ENCODE measurements around the gene DSEL.

The DSEL gene

GRCh38 chr18:67483237-67483636, 33.3 kb downstream of the DSEL start:
- H3K27ac Mint-ChIP-seq: no peak overlapping the region
- H3K27me3 Mint-ChIP-seq: peaks cover 0 to 7% of the 10 kb centered on the region in 2 donors

DNA sequence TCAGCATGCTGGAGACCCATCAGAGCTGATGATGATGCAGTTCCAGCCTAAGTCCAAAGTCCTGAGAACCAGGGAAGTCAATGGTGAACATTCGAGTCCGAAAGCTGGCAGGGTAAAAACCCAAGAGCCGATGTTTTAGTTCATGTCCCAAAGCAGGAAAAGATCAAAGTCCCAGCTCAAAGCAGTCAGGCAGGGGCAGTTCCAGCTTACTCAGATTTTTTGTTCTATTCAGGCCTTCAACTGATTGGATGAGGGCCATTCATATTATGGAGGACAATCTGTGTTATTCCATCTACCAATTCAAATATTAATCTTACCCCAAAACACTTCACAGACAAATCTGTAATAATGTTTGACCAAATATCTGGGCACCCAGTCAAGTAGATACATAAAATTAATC, 38.3 kb downstream of the DSEL start:
- DNase-seq (no peak), ATAC-seq (replicated peaks) (no peak)
- H3K27ac Mint-ChIP-seq: no peak overlapping the region
- no peak overlapping the region for H3K4me3 Mint-ChIP-seq
- no peaks in the 10 kb centered on the region for H3K36me3 Mint-ChIP-seq (ENCODE audit: insufficient read depth)
- no peaks in the 10 kb centered on the region for H3K27me3 Mint-ChIP-seq
- no peaks in the 10 kb centered on the region for H3K4me1 Mint-ChIP-seq (ENCODE audit: low read depth in 2 of 2)
- no peaks in the 10 kb centered on the region for H3K9me3 Mint-ChIP-seq

More at GRCh38 chr18:67483237-67483636, 33.3 kb downstream of the DSEL start:
- DNase-seq (no peak), ATAC-seq (replicated peaks) (no peak)
- Mint-ChIP-seq H3K4me3 (no peak overlapping the region), H3K4me1 (ENCODE audit: low read depth in 2 of 2) (no peaks in the 10 kb centered on the region), H3K36me3 (ENCODE audit: insufficient read depth) (no peaks in the 10 kb centered on the region), H3K9me3 (no peaks in the 10 kb centered on the region)

- Mint-ChIP-seq H3K27me3 (no peaks in the 10 kb centered on the region), H3K36me3 (ENCODE audit: insufficient read depth) (no peaks in the 10 kb centered on the region), H3K9me3 (no peaks in the 10 kb centered on the region), H3K27ac (no peak overlapping the region), H3K4me3 (no peak overlapping the region), H3K4me1 (ENCODE audit: low read depth in 2 of 2) (no peaks in the 10 kb centered on the region)
- DNase-seq: no peak
- no peak for ATAC-seq (replicated peaks)
Observed at GRCh38 chr18:67477522-67477921, 39.0 kb downstream of the DSEL start.

DNA sequence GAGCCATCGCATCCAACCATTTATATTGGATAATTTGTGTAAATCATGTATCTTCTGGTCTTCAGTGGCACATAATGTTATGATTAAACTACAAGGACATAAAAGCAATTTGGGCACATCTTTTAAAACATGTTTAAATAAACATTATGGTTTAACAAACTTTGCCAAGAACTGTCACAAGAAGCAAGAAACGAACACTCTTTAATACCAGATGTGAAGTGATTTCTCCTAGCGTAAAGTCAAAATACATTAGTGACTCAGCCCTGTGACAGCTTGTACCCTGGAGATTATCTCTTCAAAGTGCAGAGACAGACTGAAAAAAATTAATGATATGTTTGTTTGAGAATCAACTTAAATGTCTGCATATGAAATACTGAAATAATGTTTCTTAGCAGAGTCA, 39.9 kb downstream of the DSEL start:
- no peak for DNase-seq
- no peaks in the 10 kb centered on the region for H3K27me3 Mint-ChIP-seq
- no peaks in the 10 kb centered on the region for H3K9me3 Mint-ChIP-seq
- ATAC-seq (replicated peaks): no peak
- no peaks in the 10 kb centered on the region for H3K4me1 Mint-ChIP-seq (ENCODE audit: low read depth in 2 of 2)
- H3K4me3 Mint-ChIP-seq: no peak overlapping the region
- H3K36me3 Mint-ChIP-seq (ENCODE audit: insufficient read depth): no peaks in the 10 kb centered on the region
- no peak overlapping the region for H3K27ac Mint-ChIP-seq

DNA sequence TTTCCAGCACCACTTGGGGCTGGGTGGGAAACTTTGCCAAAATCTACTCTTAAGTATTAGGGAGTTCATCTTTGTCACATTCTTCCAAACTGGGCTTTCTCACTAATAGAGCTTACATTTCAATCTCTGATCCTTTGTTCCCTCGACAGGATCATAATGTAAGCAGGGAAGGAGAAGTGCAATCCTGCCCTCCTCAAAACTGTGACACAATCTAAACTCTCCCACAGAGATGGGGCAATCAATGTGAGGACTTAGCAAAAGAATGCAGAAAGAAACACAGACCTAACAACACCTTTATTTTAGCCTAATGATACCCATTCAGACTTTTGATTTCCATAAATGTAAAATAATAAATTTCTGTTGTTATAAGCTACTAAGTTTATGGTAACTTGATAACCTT, 40.8 kb downstream of the DSEL start:
- Mint-ChIP-seq H3K9me3 (no peaks in the 10 kb centered on the region), H3K4me1 (ENCODE audit: low read depth in 2 of 2) (no peaks in the 10 kb centered on the region), H3K27ac (no peak overlapping the region), H3K4me3 (no peak overlapping the region), H3K36me3 (ENCODE audit: insufficient read depth) (no peaks in the 10 kb centered on the region), H3K27me3 (no peaks in the 10 kb centered on the region)
- DNase-seq: no peak
- no peak for ATAC-seq (replicated peaks)

DNA sequence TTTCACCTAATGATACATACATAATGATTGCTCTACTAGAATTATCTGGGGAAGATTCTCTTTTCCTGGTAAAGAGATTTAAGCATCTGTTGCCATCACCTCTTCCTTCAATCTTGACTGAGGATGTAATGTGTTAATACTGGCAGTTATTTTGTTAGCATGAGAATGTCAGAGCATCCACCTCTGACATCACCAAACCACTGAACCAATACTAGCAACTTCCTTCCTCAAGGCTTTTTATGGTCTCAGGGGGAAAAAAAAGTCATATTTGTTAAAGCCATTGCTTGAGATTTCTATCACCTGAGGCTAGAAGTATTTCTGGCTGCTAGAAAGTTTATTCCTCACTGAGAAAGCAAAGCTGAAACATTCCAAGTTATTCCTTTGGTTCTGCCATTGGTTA, 48.5 kb downstream of the DSEL start:
- Mint-ChIP-seq H3K27ac (no peak overlapping the region), H3K27me3 (no peaks in the 10 kb centered on the region), H3K4me3 (no peak overlapping the region), H3K4me1 (ENCODE audit: low read depth in 2 of 2) (peaks cover 0 to 5% of the 10 kb centered on the region in 2 donors), H3K9me3 (peaks cover 0 to 1% of the 10 kb centered on the region in 2 donors), H3K36me3 (ENCODE audit: insufficient read depth) (no peaks in the 10 kb centered on the region)
- DNase-seq: no peak
- ATAC-seq (replicated peaks): peak; percentile 65

- no peak for DNase-seq
- Mint-ChIP-seq H3K9me3 (peaks cover 0 to 1% of the 10 kb centered on the region in 2 donors), H3K27me3 (no peaks in the 10 kb centered on the region), H3K27ac (no peak overlapping the region), H3K4me1 (ENCODE audit: low read depth in 2 of 2) (peaks cover 0 to 5% of the 10 kb centered on the region in 2 donors), H3K36me3 (ENCODE audit: insufficient read depth) (no peaks in the 10 kb centered on the region), H3K4me3 (no peak overlapping the region)
- ATAC-seq (replicated peaks): no peak
Observed at GRCh38 chr18:67467188-67467587, 49.3 kb downstream of the DSEL start.

DNA sequence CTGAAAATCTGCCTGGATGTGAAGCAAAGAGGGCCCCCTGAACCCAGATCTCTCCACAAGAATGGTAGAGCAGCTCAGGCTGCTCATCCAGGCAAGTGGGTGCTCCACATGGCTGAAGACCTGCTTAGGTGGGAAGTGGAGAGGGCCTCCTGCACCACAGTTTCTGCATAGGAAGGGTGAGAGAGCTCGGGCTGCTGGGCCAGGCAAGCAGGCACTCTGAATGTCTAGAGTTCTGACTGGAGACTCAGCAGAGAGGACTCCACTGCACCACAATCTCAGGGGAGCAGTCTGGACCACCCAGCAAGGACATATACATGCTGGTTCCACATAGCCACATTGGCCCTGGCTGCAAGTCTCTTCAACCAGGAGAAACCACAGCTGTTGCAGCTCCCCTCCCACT, 52.0 kb downstream of the DSEL start:
- Mint-ChIP-seq H3K27ac (no peak overlapping the region), H3K36me3 (ENCODE audit: insufficient read depth) (peaks cover 3% of the 10 kb centered on the region), H3K4me3 (no peak overlapping the region), H3K27me3 (no peaks in the 10 kb centered on the region), H3K9me3 (peaks cover 0 to 1% of the 10 kb centered on the region in 2 donors), H3K4me1 (ENCODE audit: low read depth in 2 of 2) (peaks cover 0 to 5% of the 10 kb centered on the region in 2 donors)
- DNase-seq (no peak), ATAC-seq (replicated peaks) (no peak)

GRCh38 chr18:67463829-67464228, 52.7 kb downstream of the DSEL start:
- peaks cover 0 to 5% of the 10 kb centered on the region in 2 donors for H3K4me1 Mint-ChIP-seq (ENCODE audit: low read depth in 2 of 2)
- DNase-seq (no peak), ATAC-seq (replicated peaks) (no peak)
- H3K4me3 Mint-ChIP-seq: no peak overlapping the region
- H3K9me3 Mint-ChIP-seq: peaks cover 0 to 1% of the 10 kb centered on the region in 2 donors
- no peaks in the 10 kb centered on the region for H3K27me3 Mint-ChIP-seq
- H3K27ac Mint-ChIP-seq: no peak overlapping the region
- peaks cover 3% of the 10 kb centered on the region for H3K36me3 Mint-ChIP-seq (ENCODE audit: insufficient read depth)

DNA sequence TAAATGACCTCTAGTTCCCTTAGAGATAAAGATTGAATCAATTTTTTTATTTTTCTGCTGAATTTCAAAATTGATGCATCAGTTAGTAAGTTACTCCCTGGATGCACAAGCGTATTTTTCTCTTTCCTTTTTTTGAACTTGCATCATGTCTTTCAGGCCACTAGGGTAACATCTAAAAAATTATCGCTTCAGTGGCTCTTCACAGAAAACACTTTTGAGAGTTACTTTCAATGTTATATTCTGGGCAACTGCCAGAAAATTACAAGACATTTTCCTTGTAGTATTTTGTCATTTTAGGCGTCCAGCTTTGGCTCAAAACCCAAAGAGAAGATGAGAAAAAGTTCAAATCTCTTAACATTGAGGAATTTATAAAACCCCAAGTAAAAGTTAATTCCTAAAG, 59.8 kb downstream of the DSEL start:
- no peak overlapping the region for H3K27ac Mint-ChIP-seq
- ATAC-seq (replicated peaks): no peak

More for the DNA sequence above, 59.8 kb downstream of the DSEL start:
- Mint-ChIP-seq H3K27me3 (no peaks in the 10 kb centered on the region), H3K9me3 (peaks cover 1 to 6% of the 10 kb centered on the region in 2 donors), H3K36me3 (ENCODE audit: insufficient read depth) (peaks cover 3% of the 10 kb centered on the region), H3K4me1 (ENCODE audit: low read depth in 2 of 2) (peaks cover 8 to 10% of the 10 kb centered on the region in 2 donors), H3K4me3 (no peak overlapping the region)
- DNase-seq: no peak

Data from effector memory CD8-positive, alpha-beta T cell (primary cell).